NCI-H345 (cell line): ENCODE measurements around the gene GAK.
A peak's percentile ranks its signal among the peaks of the same experiment; 100 is the strongest.

Experiments used
- DNase-seq: peaks from one replicate; lab custom pipeline; 2025; lab: John Stamatoyannopoulos, UW

The GAK gene

DNA sequence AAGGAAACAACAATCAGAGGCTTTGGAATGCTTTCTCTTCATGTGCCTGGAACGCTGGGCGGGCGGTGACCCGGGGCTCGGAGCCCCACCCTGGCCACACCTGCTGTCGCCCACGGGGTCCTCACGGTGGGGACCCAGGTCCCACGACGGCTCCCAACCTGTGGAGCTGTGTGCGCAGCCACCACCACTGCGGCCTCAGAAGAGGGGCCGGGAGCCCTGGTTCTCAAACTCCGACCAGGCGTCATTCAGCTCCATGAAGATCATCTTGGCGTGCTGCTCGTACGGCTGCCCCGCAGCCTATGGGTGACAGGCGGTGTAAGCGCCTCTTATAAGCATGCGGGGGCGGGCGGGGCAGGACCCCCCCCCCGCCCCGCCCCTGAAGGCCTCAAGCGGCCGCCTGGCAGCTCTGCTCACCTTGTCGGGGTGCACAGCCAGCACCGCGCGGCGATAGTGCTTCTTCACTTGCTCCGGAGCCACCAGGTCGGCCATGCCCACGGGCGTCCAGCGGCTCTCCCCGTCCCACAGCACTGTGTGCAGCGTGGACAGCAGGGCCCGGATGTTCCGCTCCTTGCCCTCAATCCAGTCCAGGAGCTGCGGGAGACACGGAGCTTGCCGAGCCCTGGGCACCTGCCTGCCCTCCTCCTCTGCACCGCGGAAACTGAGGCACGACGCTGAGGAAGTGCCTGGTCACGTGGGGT lies 82.5 kb downstream of the GAK start:
- DNase-seq, result no peak

DNA sequence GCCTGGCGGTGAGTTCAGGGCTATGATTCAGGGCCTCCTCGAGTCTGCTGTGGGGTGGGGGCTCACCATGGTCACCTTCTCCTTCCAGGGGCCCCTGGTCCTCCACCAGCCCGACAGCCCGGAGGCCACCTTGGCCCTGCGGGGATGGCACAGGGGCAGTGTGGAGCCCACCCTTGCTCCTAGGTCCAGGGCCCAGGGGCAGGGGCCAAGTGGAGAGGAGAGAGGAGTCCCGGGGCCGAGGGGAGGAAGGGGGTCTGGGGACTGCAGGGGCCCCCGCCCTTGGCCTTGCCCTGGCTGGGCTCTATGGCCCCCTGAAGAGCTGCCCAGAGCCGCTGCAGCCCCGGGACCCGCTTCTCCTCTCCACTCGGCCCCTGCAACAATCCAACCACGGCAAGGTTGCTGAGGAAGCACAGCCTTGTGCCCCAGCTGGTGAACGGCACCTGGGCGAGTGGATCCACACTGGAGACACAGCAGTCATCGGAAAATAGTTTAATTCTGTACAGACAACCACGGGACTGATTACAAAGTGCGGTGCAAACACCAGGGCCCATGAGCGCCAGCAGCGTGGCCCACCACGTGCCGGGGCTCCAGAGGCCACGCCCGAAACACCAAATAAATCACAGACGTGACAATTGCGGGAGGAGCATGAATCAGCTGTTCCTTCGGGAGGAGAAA lies 83.2 kb downstream of the GAK start:
- no peak for DNase-seq

DNA sequence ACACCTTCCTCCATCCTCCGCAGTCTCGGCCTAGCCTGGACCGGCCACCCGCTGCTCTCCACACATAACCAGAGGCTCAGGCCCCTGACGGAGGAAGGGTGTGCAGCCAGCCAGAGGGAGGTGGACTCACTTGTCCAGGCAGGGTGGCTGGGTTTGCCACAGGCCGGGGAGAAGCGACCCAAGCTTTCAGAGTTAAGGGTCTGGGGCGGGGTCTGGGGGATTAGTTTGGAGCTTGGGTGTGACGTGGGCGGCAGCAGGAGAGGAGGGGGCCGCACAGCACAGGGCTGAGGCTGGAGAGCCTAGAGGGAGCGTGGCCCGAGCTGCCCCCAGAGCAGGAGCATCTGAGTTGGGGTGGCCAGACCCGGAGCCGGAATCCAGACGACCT lies 83.8 kb downstream of the GAK start:
- no peak for DNase-seq

DNA sequence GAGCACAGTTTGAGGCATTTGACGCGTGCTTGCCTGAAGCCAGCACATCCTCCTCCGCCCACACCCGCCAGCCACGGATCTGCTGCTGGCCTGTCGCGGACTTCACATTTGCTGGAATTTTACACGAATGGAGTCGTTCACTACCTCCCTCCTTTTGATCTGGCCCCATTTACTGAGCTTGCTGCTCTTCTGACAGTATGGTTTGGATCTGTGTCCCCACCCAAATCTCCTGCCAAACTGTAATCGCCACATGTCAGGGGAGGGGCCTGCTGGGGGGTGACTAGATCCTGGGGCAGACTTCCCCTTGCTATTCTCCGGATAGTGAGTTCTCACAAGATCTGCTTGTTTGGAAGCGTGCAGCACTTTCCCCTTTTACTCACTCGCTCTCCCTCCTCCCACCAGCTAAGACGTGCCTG lies 86.3 kb downstream of the GAK start:
- no peak for DNase-seq

DNA sequence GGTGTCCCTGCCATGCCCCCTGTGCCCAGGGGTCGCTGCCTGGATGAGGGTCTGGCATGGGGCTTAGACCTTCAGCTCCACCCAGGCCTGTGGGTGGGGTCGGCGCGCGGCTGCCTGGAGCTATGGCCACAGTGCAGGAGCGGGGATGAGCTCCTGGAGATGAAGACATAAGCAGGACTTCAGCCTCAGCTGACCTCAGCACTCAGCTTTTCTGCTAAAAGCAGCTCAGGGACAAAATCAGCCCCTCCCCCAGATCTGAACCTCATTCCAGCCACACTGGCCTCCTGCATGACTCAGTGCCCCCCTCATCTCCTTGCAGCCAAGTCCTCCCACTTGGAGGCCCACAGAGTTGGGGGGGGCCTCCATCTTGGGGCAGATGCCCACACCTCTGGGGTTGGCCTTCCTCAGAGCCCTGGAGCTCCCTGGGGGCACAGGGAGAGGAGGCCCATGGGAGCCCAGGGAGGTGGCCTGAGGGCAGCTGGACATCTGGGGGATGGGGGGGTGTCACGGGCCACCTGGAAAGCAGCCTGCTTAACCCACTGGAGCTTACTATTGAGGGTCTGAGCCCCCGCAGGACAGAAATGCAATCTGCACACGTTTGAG lies 86.8 kb downstream of the GAK start:
- no peak for DNase-seq

DNA sequence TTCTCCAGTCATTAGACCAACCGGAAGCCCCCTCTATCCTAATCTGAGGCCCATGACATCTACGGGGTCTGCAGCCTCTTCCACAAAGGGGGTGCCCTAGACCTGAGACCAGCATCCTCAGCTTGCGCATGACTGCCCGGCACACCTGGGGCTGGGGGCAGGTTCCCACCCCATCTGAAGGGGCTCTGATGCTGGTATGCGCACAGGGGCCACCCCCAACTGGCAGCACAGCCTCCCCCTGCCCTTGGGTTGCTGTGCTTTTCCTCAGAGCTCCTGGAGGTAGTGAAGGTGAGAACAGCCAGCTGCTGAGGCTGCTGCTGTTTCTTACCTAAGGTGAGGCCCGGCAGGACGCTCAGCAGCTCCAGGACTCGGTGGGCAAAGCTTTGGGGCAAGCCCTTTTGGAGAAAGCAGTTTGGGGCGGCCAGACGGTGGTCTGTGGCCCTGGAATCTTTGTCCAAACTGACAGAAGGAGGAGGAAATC lies 87.3 kb downstream of the GAK start:
- DNase-seq, result no peak

DNA sequence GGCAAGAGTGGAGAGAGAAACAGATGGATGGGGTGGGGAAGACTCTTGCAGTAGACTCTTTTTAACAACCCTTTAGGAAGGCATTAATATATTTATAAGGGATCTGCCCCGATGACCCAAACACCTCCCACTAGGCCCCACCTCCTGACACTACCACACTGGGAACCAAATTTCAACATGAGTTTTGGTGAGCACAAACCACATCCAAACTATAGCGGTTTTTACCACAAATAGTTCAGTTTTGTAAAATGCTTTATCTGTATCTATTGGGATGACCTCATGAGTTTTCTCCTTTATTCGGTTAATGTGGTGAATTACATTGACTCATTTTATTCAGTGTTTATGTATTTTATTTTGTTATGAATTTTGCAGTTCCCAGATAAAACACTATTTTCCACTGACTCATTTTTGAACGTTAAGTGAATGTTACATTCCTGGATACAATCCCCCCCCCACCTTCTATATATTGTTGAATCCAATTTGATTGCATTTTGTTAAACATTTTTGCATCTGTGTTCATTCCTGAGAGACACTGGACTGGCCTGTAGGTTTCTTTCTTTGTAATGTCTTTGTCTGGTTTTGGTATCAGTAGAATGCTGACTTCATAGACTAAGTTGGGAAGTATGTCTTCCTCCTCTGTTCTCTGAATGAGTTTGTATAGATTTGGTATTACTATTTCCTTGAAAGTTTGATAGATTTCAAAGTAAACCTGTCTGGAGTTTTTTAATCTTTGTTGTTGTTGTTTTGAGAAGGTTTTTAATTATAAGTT lies 92.3 kb downstream of the GAK start:
- no peak for DNase-seq

DNA sequence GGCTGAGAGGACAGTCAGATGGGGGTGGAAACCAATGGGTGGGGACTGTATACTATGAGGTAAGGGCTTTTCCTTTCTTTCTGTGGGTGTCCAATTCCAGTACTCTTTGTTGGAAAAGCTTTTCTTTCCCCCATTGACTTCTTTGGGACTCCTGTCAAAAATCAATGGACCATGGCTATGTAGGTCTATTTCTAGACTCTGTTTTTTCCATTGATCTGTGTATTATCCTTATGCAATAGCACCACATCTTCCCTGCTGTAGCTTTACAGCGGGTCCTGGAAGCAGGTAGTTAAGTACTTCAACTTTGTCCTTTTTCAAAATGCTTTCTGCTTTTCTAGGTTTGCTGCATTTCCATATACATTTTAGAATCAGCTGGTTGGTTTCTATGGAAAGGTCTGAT lies 94.3 kb downstream of the GAK start:
- no peak for DNase-seq

DNA sequence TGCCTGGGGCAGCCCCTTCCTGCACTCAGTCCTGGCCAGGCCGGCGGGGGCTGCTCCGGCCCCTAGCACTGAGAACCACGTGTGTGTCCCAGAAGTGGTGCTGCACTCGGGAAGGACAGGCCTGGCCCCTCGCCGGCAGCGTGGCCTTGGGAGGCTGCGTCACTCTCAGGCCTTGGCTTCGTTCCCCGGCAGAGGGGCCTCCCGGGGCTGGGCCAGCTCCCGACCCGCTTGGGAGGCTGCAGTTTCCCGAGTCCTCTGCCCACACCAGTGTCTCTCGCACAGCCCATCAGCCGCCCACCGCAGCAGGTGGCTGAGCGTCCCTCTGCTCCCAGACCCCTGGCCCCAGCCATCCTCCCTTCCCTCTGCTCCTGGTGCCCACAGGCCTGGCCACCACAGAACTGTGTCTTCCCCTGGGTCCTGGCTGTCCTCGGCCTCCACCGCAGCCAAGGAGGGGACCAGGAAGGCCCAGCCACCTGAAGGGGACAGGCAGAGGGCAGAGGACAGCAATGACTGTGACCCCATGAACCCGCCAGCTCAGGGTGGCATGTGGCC lies 95.3 kb downstream of the GAK start:
- DNase-seq, result no peak

DNA sequence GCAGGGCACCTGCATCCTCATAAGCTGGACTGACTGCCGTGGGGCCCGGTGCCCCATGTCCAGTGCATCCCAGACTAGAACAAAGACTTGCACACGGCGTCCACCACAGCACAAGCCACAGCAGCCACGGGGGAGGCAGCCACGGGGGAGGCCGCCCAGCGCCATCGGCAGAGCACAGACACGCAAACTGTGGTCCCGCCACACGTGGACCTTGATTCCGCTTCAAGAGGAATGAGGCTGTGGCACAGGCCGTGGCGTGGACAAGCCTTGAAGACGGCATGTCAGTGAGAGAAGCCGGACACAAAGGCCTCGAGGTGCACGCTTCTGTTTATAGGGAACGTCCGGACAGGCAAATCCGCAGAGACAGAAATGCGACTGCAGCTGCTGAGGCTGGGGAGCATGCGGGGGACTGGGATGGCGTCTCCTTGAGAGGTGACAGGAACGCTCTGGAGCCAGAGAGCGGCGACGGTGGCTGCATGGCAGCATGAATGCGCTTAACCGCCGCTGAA lies 96.1 kb downstream of the GAK start:
- no peak for DNase-seq

DNA sequence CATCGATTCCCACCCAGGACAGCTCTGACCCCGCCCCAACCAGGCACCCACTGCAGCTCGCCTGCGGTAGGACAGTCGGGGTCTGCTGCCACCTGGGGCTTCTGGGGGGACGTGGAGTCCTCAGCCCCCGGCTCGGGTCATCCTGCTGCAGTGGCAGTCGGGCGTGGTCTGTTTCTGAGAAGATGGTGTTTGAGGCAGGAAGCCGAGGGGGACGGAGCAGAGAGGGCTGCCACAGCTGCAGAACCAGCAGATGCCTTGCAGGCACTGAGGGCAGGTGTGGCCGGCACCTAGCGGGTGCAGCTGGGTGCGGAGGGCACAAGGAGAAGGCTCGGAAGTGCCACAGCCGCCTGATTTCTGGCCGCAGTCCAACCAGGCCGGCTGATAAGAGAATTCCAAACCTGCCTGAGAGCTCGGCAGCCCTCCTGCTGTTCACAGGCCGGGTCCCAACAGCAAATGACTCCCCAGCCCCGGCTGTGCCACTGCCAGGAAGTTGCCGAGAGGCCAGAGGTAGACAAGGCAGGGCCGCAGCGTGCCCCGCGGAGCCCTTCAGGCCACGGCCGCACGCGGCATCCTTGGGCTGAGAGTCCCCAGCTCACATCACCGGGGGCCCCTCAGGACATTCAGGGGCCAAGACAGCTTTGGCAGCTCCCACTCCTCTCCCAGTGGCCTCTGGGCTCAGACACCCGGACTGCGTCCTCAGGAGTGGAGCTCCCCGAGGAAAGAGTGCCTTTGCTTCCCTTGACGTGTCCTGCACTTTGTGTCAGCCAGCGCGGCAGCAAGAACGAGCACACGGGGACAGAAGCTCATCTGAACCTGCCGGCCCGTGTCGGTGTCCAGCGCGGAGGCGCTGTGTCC lies 96.7 kb downstream of the GAK start:
- peak; percentile 83 for DNase-seq

DNA sequence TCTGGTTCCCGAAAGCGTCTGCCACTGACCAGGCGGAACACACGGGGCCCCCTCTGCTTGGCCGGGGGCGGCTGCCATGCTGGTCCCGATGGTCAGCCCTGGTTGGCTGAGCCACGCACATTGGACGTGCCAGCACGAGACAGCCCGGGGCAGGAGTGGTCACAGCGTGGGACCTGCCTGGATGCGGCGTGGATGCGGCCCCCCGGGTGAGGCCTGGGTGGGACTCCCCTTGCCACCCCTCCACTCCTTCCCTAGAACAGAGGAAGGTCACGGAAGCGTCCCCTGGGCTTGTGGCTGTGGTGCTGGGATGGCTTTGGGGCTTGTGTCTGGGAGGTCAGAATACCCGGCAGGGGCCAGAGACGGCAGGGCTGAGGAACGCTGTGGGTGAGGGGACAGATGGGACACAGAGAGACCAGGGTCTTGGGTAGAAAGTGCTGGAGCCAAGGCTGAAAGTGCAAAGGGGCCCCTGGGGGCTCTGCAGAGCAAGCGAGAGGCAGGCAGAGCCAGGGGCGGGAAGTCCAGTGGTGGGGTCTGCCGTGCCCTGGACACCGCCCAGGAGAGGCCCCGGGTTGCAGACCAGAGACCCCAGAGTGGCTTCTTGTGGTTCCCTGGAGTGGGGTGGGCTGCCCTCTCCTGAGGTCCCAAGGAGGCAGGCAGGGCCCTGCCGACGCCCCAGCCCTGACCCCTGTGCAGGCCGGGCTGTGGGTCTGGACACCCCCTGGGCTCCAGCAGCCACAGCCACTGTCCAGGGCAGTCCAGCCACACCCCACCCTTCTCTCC lies 97.6 kb downstream of the GAK start:
- DNase-seq, result no peak

DNA sequence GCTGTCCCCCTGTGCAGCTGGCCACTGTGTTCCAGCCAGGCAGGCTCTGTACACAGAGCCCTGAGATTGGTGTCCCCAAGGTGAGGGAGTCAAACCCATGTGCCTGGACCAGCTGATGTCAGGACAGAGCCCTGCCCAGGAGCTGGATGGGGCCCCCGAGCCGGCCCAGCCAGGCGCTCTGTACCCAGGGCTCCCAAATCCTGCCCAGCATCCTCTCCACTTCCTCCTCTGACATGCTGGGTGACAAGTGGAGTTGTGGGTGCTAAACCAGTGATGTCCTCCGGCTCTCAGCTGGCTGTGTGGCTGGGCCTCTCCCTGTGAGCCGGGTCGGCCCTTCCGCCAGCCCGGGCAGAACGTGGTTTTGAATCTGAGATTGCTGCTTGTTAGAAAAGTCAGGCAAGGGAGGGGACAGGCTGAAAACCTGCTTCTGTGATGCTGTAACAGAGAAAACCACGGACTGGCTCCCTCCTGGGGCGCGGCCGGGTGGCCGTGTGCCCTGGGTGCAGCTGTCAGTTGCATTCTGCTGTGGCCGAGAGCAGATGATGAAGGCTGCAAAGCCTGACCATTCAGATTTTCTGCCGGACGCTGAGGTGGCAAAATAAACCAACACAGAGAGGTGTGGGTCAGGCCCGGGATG lies 98.3 kb downstream of the GAK start:
- DNase-seq, result no peak

DNA sequence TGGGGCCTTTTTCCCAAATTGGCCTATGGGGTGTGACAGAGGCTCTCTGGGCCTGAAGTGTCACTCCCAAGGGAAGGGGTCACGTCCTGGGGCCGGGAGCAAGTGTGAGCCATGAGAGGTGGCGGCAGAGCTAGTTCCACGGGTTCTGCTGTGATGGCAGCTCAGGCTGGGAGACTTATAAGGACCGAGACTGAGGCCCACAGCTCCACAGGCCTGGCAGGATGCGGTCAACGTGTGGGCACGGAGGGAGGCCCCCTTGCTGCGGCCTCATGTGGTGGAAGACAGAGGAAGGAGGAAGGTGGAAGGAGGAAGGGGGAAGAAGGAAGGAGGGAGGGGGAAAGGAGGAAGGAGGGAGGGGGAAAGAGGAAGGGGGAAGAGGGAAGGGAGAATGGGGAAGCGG lies 99.0 kb downstream of the GAK start:
- no peak for DNase-seq

DNA sequence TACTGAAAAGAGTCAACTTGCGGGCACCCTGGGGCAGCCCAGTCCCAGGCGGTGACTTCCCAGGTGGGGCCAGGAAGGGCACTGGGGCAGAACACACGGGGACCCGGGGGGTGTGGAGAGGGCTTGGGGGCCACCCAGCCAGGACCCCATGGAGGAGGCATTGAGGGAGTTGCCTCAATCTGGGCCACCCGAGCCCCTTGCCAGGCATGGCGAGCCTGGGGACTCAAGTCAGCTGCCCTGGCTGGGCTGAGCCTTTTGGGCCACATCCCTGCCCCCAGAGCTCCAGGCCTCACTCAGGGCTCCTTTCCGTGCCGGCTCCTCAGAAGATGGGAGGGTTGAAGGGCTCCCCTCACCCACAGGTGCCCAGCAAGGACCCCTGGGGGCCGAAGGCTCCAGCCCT lies 99.6 kb downstream of the GAK start:
- no peak for DNase-seq

DNA sequence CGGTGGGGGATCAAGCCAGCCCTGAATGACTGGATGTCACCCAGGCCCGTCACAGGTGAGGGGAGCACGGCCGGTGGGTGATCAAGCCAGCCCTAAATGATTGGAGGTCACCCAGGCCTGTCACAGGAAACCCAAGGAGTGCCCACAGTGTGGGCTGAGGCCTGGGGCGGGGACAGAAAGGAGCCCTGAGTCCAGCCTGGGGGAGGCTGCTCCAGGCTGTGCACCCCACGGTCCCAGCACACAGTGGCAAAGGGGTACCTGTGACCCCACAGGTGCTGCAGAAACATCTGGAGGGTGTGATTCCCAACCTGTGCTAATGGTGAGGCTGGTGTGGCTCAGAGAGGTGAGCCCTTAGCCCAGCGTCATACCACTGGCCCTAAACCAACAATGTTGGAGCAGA lies 100.0 kb downstream of the GAK start:
- DNase-seq, result no peak

DNA sequence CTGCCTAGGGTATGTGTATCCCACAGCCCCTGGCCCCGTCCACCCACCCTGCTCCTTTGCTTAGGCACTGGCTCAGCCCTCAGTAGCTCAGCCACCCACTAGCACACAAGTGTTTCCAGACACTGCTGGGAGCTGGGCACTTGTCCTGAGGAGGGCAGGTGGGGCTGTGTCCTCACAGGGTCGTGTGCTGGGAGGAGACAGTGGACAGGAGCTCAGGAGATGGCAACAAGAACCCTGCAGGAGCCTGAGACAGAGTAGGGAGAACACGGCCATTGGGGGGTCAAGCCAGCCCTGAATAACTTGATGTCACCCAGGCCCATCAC lies 100.7 kb downstream of the GAK start:
- no peak for DNase-seq

DNA sequence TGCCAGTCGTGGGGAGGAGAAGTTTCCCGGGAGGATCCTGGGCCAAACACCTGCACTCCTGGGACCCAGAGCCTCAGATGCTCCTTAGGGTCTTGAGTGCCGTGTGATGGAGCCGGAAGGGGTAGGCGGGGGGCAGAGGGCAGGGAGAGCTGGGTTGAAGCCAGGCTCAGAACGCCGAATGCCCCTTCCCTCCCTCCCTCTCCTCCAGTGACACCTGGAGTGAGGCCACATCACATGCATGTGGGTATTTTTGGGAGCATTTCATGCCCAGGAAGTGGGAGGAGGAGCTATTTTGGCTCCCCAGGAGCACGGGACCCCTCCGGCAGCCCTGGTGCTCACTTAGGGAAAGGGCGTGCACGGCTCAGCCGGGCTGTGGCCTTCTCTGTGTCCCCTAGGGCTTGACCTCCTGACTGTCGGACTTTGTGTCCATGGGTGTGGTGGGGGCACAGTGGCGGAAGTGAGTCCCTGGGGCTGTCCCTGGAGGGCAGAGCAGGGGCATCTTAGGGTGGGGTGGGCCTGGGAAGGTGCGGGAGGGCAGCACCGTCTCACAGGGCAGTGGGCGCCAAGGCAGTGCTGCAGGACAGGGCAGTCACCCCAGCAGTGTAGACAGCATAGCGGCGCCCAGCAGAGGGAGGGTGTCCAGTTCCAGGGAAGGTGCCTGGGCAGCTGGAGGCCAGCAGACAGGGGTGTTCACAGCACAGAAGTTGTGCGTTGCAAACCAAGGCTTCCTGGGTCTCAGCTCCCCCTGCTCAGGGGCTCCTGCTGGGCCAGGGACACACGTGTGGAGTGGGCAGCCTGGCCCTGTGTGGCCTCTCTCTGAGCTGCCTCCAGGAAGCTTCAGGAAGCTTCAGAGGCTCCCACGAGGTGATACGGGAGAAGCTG lies 101.3 kb downstream of the GAK start:
- no peak for DNase-seq
